ENCODE data around the gene SACM1L. TPM values are rescaled to one million over a fixed set of nuclear protein-coding genes. Genes with fewer than 3 reads are reported as not detected.

SACM1L gene
- total and polyA plus RNA-seq, 2 of the 13 experiments (the other 11 are each of a cell fraction or from before 2014, with no cell fraction given) = 15.1 to 27.8 TPM

- TF ChIP-seq, protein P1, sequence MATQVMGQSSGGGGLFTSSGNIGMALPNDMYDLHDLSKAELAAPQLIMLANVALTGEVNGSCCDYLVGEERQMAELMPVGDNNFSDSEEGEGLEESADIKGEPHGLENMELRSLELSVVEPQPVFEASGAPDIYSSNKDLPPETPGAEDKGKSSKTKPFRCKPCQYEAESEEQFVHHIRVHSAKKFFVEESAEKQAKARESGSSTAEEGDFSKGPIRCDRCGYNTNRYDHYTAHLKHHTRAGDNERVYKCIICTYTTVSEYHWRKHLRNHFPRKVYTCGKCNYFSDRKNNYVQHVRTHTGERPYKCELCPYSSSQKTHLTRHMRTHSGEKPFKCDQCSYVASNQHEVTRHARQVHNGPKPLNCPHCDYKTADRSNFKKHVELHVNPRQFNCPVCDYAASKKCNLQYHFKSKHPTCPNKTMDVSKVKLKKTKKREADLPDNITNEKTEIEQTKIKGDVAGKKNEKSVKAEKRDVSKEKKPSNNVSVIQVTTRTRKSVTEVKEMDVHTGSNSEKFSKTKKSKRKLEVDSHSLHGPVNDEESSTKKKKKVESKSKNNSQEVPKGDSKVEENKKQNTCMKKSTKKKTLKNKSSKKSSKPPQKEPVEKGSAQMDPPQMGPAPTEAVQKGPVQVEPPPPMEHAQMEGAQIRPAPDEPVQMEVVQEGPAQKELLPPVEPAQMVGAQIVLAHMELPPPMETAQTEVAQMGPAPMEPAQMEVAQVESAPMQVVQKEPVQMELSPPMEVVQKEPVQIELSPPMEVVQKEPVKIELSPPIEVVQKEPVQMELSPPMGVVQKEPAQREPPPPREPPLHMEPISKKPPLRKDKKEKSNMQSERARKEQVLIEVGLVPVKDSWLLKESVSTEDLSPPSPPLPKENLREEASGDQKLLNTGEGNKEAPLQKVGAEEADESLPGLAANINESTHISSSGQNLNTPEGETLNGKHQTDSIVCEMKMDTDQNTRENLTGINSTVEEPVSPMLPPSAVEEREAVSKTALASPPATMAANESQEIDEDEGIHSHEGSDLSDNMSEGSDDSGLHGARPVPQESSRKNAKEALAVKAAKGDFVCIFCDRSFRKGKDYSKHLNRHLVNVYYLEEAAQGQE (IDR thresholded peaks at IDR 0.05; ENCODE audit: borderline replicate concordance in 1 of 2, low read depth in 1 of 2, low read length in 2 of 2) = 0 out of 4 replicates have a peak, but pooled peaks of 1 of the 2 experiments have one; percentile 8
- no peak for TF ChIP-seq PHB2 (IDR thresholded peaks at IDR 0.05; ENCODE audit: partially characterized antibody)
- TF ChIP-seq FOXA1 (IDR thresholded peaks at IDR 0.05) = no peak
- TF ChIP-seq FOXA1 (CRISPR knock-in tag; IDR thresholded peaks at IDR 0.05) = 0 out of 2 replicates have a peak, but pooled peaks have one; percentile 4
- TF ChIP-seq ZNF160 (CRISPR knock-in tag; IDR thresholded peaks at IDR 0.05) = peak; percentile 55; the same call in 1 of the 2 replicates
- TF ChIP-seq FIP1L1 (IDR thresholded peaks at IDR 0.05; ENCODE audit: borderline replicate concordance, insufficient read depth, low read depth, low read length) = no peak
- no peak for TF ChIP-seq ZNF253 (CRISPR knock-in tag; IDR thresholded peaks at IDR 0.05; ENCODE audit: borderline replicate concordance)
- no peak for TF ChIP-seq MEIS1 (CRISPR knock-in tag; IDR thresholded peaks at IDR 0.05; ENCODE audit: borderline replicate concordance)
- peak; percentile 92 for TF ChIP-seq TFDP2 (CRISPR knock-in tag; IDR thresholded peaks at IDR 0.05)
- no peak for TF ChIP-seq ZNF235 (CRISPR knock-in tag; IDR thresholded peaks at IDR 0.05; ENCODE audit: borderline replicate concordance)
- TF ChIP-seq PBX2 (CRISPR knock-in tag; IDR thresholded peaks at IDR 0.05) = no peak
- no peak for TF ChIP-seq NR2F1 (CRISPR knock-in tag; IDR thresholded peaks at IDR 0.05)
- TF ChIP-seq HOXA3 (CRISPR knock-in tag; IDR thresholded peaks at IDR 0.05) = peak; percentile 96
- peak; percentile 27; the same call in 1 of the 2 replicates for TF ChIP-seq EEA1 (CRISPR knock-in tag; IDR thresholded peaks at IDR 0.05; ENCODE audit: borderline replicate concordance)
- TF ChIP-seq PHF21A (CRISPR knock-in tag; IDR thresholded peaks at IDR 0.05) = peak; percentile 91
- peak; percentile 83; the same call in 1 of the 2 replicates for TF ChIP-seq TGIF2 (CRISPR knock-in tag; IDR thresholded peaks at IDR 0.05)
- TF ChIP-seq SETDB1 (CRISPR knock-in tag; IDR thresholded peaks at IDR 0.05; ENCODE audit: borderline replicate concordance) = 0 out of 2 replicates have a peak, but pooled peaks have one; percentile 41
- TF ChIP-seq ZNF674 (CRISPR knock-in tag; IDR thresholded peaks at IDR 0.05; ENCODE audit: low read depth) = peak; percentile 94; the same call in 1 of the 2 replicates
- peak; percentile 89 for TF ChIP-seq TAF1 (CRISPR knock-in tag; IDR thresholded peaks at IDR 0.05)
- no peak for TF ChIP-seq ZBTB1 (CRISPR knock-in tag; IDR thresholded peaks at IDR 0.05; ENCODE audit: borderline replicate concordance)
- TF ChIP-seq PPARG (CRISPR knock-in tag; conservative IDR thresholded peaks at IDR 0.05) = no peak; the same call in 1 of the 2 replicates
- no peak for TF ChIP-seq MAFK (conservative IDR thresholded peaks at IDR 0.05 in 1 of 2, IDR thresholded peaks at IDR 0.05 in 1 of 2; ENCODE audit: low read length in 2 of 2)
- no peak for TF ChIP-seq CENPBD1 (CRISPR knock-in tag; IDR thresholded peaks at IDR 0.05; ENCODE audit: borderline replicate concordance, low read depth)
These were observed at the start of gene SACM1L (continued) for GRCh38 chr3:45688882-45689786.
